ENCODE data around the gene FANCL. TPM values are rescaled to one million over a fixed set of nuclear protein-coding genes. Genes with fewer than 3 reads are reported as not detected.
"Not testable (repeated sequence)": the region's sequence is repeated elsewhere in the genome, so short reads cannot be mapped to it uniquely, and the experiment has no call there.

The FANCL gene
- polyA plus RNA-seq, 6 donors from 2014 or later: 5.9 to 21.9 (median 11.7) TPM

- peaks cover 0 to 5% of the 10 kb centered on the region in 2 donors for H3K36me3 Mint-ChIP-seq
- no peaks in the 10 kb centered on the region for H3K27me3 Mint-ChIP-seq
- H3K27ac Mint-ChIP-seq: peak overlapping the region in 1 of 6 donors; percentile 1
- H3K9me3 Mint-ChIP-seq: no peaks in the 10 kb centered on the region
- H3K4me3 Mint-ChIP-seq: no peak overlapping the region
- H3K4me1 Mint-ChIP-seq: peaks cover 28 to 60% (median 33%) of the 10 kb centered on the region in 3 donors
- no peak for ATAC-seq (ENCODE audit: low read depth in 2 of 2)
- no peak for DNase-seq
Observed at GRCh38 chr2:58235984-58236383, 5.1 kb downstream of the FANCL start.

- peaks cover 25 to 52% (median 31%) of the 10 kb centered on the region in 3 donors for H3K4me1 Mint-ChIP-seq
- H3K36me3 Mint-ChIP-seq: peaks cover 0 to 10% of the 10 kb centered on the region in 2 donors
- H3K9me3 Mint-ChIP-seq: no peaks in the 10 kb centered on the region
- H3K4me3 Mint-ChIP-seq: peak overlapping the region in 1 of 8 donors; percentile 19
- DNase-seq: no peak
- H3K27me3 Mint-ChIP-seq: no peaks in the 10 kb centered on the region
- H3K27ac Mint-ChIP-seq: no peak overlapping the region
- ATAC-seq (ENCODE audit: low read depth in 2 of 2): no peak
Observed at GRCh38 chr2:58235170-58235569, 6.0 kb downstream of the FANCL start.

- H3K9me3 Mint-ChIP-seq: no peaks in the 10 kb centered on the region
- peaks cover 0 to 9% (median 1%) of the 10 kb centered on the region in 3 donors for H3K4me1 Mint-ChIP-seq
- peak overlapping the region in 1 of 6 donors; percentile 58 for H3K27ac Mint-ChIP-seq
- DNase-seq: no peak
- H3K27me3 Mint-ChIP-seq: no peaks in the 10 kb centered on the region
- no peak for ATAC-seq (ENCODE audit: low read depth in 2 of 2)
- peaks cover 4 to 10% of the 10 kb centered on the region in 2 donors for H3K36me3 Mint-ChIP-seq
- no peak overlapping the region for H3K4me3 Mint-ChIP-seq
Observed at GRCh38 chr2:58228299-58228698, 12.8 kb downstream of the FANCL start.

GRCh38 chr2:58227171-58227917 lies 13.8 kb downstream of the FANCL start:
- peaks cover 0 to 9% (median 0%) of the 10 kb centered on the region in 3 donors for H3K4me1 Mint-ChIP-seq
- no peaks in the 10 kb centered on the region for H3K9me3 Mint-ChIP-seq
- DNase-seq (no peak), ATAC-seq (ENCODE audit: low read depth in 2 of 2) (no peak)
- H3K36me3 Mint-ChIP-seq: peaks cover 4 to 10% of the 10 kb centered on the region in 2 donors
- no peak overlapping the region for H3K4me3 Mint-ChIP-seq
- peak overlapping the region in 2 of 6 donors; percentile 15 to 69 for H3K27ac Mint-ChIP-seq
- H3K27me3 Mint-ChIP-seq: no peaks in the 10 kb centered on the region

GRCh38 chr2:58221909-58222308 lies 19.2 kb downstream of the FANCL start:
- H3K27ac Mint-ChIP-seq: peak overlapping the region in 1 of 6 donors; percentile 14
- H3K4me3 Mint-ChIP-seq: no peak overlapping the region
- ATAC-seq (ENCODE audit: low read depth in 2 of 2): no peak
- H3K36me3 Mint-ChIP-seq: peaks cover 7 to 17% of the 10 kb centered on the region in 2 donors
- no peaks in the 10 kb centered on the region for H3K27me3 Mint-ChIP-seq
- H3K4me1 Mint-ChIP-seq: no peaks in the 10 kb centered on the region
- no peaks in the 10 kb centered on the region for H3K9me3 Mint-ChIP-seq
- DNase-seq: no peak

- ATAC-seq (ENCODE audit: low read depth in 2 of 2) (no peak), DNase-seq (no peak)
- Mint-ChIP-seq H3K4me1 (no peaks in the 10 kb centered on the region), H3K4me3 (no peak overlapping the region), H3K27me3 (no peaks in the 10 kb centered on the region), H3K27ac (no peak overlapping the region), H3K36me3 (peaks cover 26 to 44% of the 10 kb centered on the region in 2 donors), H3K9me3 (peaks cover 4 to 22% (median 18%) of the 10 kb centered on the region in 7 donors)
Observed at GRCh38 chr2:58215429-58215828, 25.7 kb downstream of the FANCL start.

GRCh38 chr2:58210951-58211568 lies 30.1 kb downstream of the FANCL start:
- ATAC-seq (ENCODE audit: low read depth in 2 of 2); DNase-seq; H3K27ac Mint-ChIP-seq; H3K4me3 Mint-ChIP-seq; H3K4me1 Mint-ChIP-seq; H3K27me3 Mint-ChIP-seq: not testable (repeated sequence)
- peaks cover 4 to 29% (median 24%) of the 10 kb centered on the region in 7 donors for H3K9me3 Mint-ChIP-seq
- H3K36me3 Mint-ChIP-seq: peaks cover 26 to 42% of the 10 kb centered on the region in 2 donors

- Mint-ChIP-seq H3K27ac (no peak overlapping the region), H3K27me3 (no peaks in the 10 kb centered on the region), H3K9me3 (peaks cover 4 to 25% (median 21%) of the 10 kb centered on the region in 7 donors), H3K4me3 (no peak overlapping the region), H3K36me3 (peaks cover 23 to 32% of the 10 kb centered on the region in 2 donors), H3K4me1 (no peaks in the 10 kb centered on the region)
- no peak for ATAC-seq (ENCODE audit: low read depth in 2 of 2)
- no peak for DNase-seq
Observed at GRCh38 chr2:58207189-58207588, 33.9 kb downstream of the FANCL start.

- no peak overlapping the region for H3K4me3 Mint-ChIP-seq
- peaks cover 2 to 21% (median 17%) of the 10 kb centered on the region in 7 donors for H3K9me3 Mint-ChIP-seq
- no peaks in the 10 kb centered on the region for H3K4me1 Mint-ChIP-seq
- H3K27ac Mint-ChIP-seq: no peak overlapping the region
- DNase-seq (no peak), ATAC-seq (ENCODE audit: low read depth in 2 of 2) (no peak)
- H3K36me3 Mint-ChIP-seq: peaks cover 19 to 28% of the 10 kb centered on the region in 2 donors
- no peaks in the 10 kb centered on the region for H3K27me3 Mint-ChIP-seq
Observed at GRCh38 chr2:58206785-58207184, 34.3 kb downstream of the FANCL start.

GRCh38 chr2:58204195-58204959 lies 36.7 kb downstream of the FANCL start:
- H3K27ac Mint-ChIP-seq: peak overlapping the region in 1 of 6 donors; percentile 7
- H3K4me1 Mint-ChIP-seq: peaks cover 0 to 4% (median 0%) of the 10 kb centered on the region in 3 donors
- H3K36me3 Mint-ChIP-seq: peaks cover 0 to 12% of the 10 kb centered on the region in 2 donors
- ATAC-seq (ENCODE audit: low read depth in 2 of 2) (no peak), DNase-seq (no peak)
- H3K4me3 Mint-ChIP-seq: no peak overlapping the region
- H3K27me3 Mint-ChIP-seq: no peaks in the 10 kb centered on the region
- H3K9me3 Mint-ChIP-seq: no peaks in the 10 kb centered on the region

GRCh38 chr2:58203018-58203417 lies 38.1 kb downstream of the FANCL start:
- H3K4me3 Mint-ChIP-seq: no peak overlapping the region

GRCh38 chr2:58202404-58202803 lies 38.7 kb downstream of the FANCL start:
- no peaks in the 10 kb centered on the region for H3K27me3 Mint-ChIP-seq
- H3K4me3 Mint-ChIP-seq: no peak overlapping the region

More at GRCh38 chr2:58203018-58203417, 38.1 kb downstream of the FANCL start:
- no peaks in the 10 kb centered on the region for H3K9me3 Mint-ChIP-seq
- ATAC-seq (ENCODE audit: low read depth in 2 of 2) (no peak), DNase-seq (no peak)
- peaks cover 0 to 4% (median 0%) of the 10 kb centered on the region in 3 donors for H3K4me1 Mint-ChIP-seq
- no peak overlapping the region for H3K27ac Mint-ChIP-seq
- H3K27me3 Mint-ChIP-seq: no peaks in the 10 kb centered on the region
- H3K36me3 Mint-ChIP-seq: peaks cover 0 to 12% of the 10 kb centered on the region in 2 donors

GRCh38 chr2:58197894-58198293 lies 43.2 kb downstream of the FANCL start:
- H3K9me3 Mint-ChIP-seq: no peaks in the 10 kb centered on the region
- DNase-seq (no peak), ATAC-seq (ENCODE audit: low read depth in 2 of 2) (no peak)
- no peak overlapping the region for H3K4me3 Mint-ChIP-seq
- H3K4me1 Mint-ChIP-seq: peaks cover 0 to 4% (median 0%) of the 10 kb centered on the region in 3 donors
- H3K36me3 Mint-ChIP-seq: peaks cover 0 to 6% of the 10 kb centered on the region in 2 donors
- H3K27ac Mint-ChIP-seq: no peak overlapping the region
- no peaks in the 10 kb centered on the region for H3K27me3 Mint-ChIP-seq

More at GRCh38 chr2:58202404-58202803, 38.7 kb downstream of the FANCL start:
- Mint-ChIP-seq H3K4me1 (peaks cover 0 to 4% (median 0%) of the 10 kb centered on the region in 3 donors), H3K27ac (no peak overlapping the region), H3K36me3 (peaks cover 0 to 10% of the 10 kb centered on the region in 2 donors), H3K9me3 (no peaks in the 10 kb centered on the region)
- no peak for DNase-seq
- ATAC-seq (ENCODE audit: low read depth in 2 of 2): no peak

Measured in naive B cell (primary cell).